Activated CD4-positive, alpha-beta T cell treated with anti-CD3 and anti-CD28 coated beads for 36 hours (primary cell): ENCODE results near the gene FUT8. TPM values are rescaled to one million over a fixed set of nuclear protein-coding genes. Genes with fewer than 3 reads are reported as not detected.

ENCODE experiments used
- ATAC-seq: fragments of 200-7000 bp; cut with Tn5 transposase; one replicate; pipeline ENCODE4 v1.10.0; 2021; ENCODE audit warnings: mild to moderate bottlenecking, moderate library complexity
- CTCF ChIA-PET: fragments of 350-600 bp; sonication (Branson Sonifier 250); formaldehyde crosslinking; loops from one replicate; lab custom pipeline; 2021; ENCODE audit warnings: antibody characterized with exemption; lab: Charles Lee
- POLR2A ChIA-PET: fragments of 350-600 bp; sonication (Branson Sonifier 250); formaldehyde crosslinking; loops from one replicate; lab custom pipeline; 2021; ENCODE audit warnings: antibody characterized with exemption, inconsistent platforms; lab: Charles Lee
- DNase-seq: peaks from one replicate; pipeline ENCODE4 v3.0.0-alpha.2; 2020
- H3K27ac Mint-ChIP-seq: one replicate; pipeline ENCODE4 v1.8.0; 2021; ENCODE audit warnings: mixed read lengths
- H3K27me3 Mint-ChIP-seq: one replicate; pipeline ENCODE4 v1.8.0; 2021; ENCODE audit warnings: mixed read lengths
- H3K36me3 Mint-ChIP-seq: one replicate; pipeline ENCODE4 v1.8.0; 2021; ENCODE audit warnings: low read depth, mixed read lengths
- H3K4me1 Mint-ChIP-seq: one replicate; pipeline ENCODE4 v1.8.0; 2021; ENCODE audit warnings: mixed read lengths
- H3K4me3 Mint-ChIP-seq: one replicate; pipeline ENCODE4 v1.8.0; 2021; ENCODE audit warnings: mild to moderate bottlenecking, moderate library complexity, mixed read lengths
- H3K9me3 Mint-ChIP-seq: one replicate; pipeline ENCODE4 v1.8.0; 2021; ENCODE audit warnings: low read depth, mixed read lengths
- intact Hi-C, 2 experiments: fragments of 100-400 bp; cut with DNase I in 1 of 2; cut with micrococcal nuclease in 1 of 2; formaldehyde crosslinking; loops; one replicate each; pipeline versions ENCODE4 v1.14.2 to v1.15.1; 2022 to 2024; cut with DNase I, micrococcal nuclease
- total RNA-seq, 2 experiments: library from RNA; stranded (reverse); gene quantifications; one replicate each; pipeline ENCODE4 v1.2.3, GENCODE V29; 2021

Gene FUT8
- total RNA-seq, 2 experiments from 2014 or later = 44.2 to 50.0 TPM

- ChIA-PET POLR2A (no interaction called here), CTCF (interaction anchor here (0.7 kb wide), 1 partner anchor 37 kb away, joined by 3 read pairs; no protein-coding TSS in a partner anchor)
- H3K36me3 Mint-ChIP-seq = no peaks in the 10 kb centered on the region
- ATAC-seq = no peak
- no peak for DNase-seq
- H3K4me3 Mint-ChIP-seq = no peak overlapping the region
- H3K27me3 Mint-ChIP-seq = no peaks in the 10 kb centered on the region
- H3K9me3 Mint-ChIP-seq = no peaks in the 10 kb centered on the region
- no peaks in the 10 kb centered on the region for H3K4me1 Mint-ChIP-seq
- intact Hi-C loops = no loop called here
- no peak overlapping the region for H3K27ac Mint-ChIP-seq
Measured at GRCh38 chr14:65771271-65771670, 358.7 kb downstream of the FUT8 start.

GRCh38 chr14:65772466-65772865, 359.9 kb downstream of the FUT8 start:
- Mint-ChIP-seq H3K9me3 (no peaks in the 10 kb centered on the region), H3K4me1 (no peaks in the 10 kb centered on the region), H3K27me3 (no peaks in the 10 kb centered on the region), H3K36me3 (no peaks in the 10 kb centered on the region), H3K4me3 (no peak overlapping the region), H3K27ac (no peak overlapping the region)
- CTCF ChIA-PET = no interaction called here
- POLR2A ChIA-PET = no interaction called here
- DNase-seq (no peak), ATAC-seq (no peak)
- intact Hi-C loops = no loop called here

GRCh38 chr14:65772921-65773574, 360.5 kb downstream of the FUT8 start:
- Mint-ChIP-seq H3K27me3 (no peaks in the 10 kb centered on the region), H3K4me3 (no peak overlapping the region), H3K9me3 (no peaks in the 10 kb centered on the region), H3K27ac (no peak overlapping the region), H3K36me3 (no peaks in the 10 kb centered on the region), H3K4me1 (no peaks in the 10 kb centered on the region)
- intact Hi-C loops = no loop called here
- no peak for ATAC-seq
- no peak for DNase-seq
- POLR2A ChIA-PET = no interaction called here
- CTCF ChIA-PET = no interaction called here

GRCh38 chr14:65774041-65774440, 361.5 kb downstream of the FUT8 start:
- H3K27ac Mint-ChIP-seq = no peak overlapping the region
- no peak overlapping the region for H3K4me3 Mint-ChIP-seq
- ATAC-seq (no peak), DNase-seq (no peak)
- ChIA-PET POLR2A (interaction anchor here (0.7 kb wide), 2 partner anchors 42 to 676 kb away, joined by 3 read pairs; no protein-coding TSS in a partner anchor), CTCF (no interaction called here)
- H3K27me3 Mint-ChIP-seq = no peaks in the 10 kb centered on the region
- no peaks in the 10 kb centered on the region for H3K9me3 Mint-ChIP-seq
- H3K4me1 Mint-ChIP-seq = no peaks in the 10 kb centered on the region
- no peaks in the 10 kb centered on the region for H3K36me3 Mint-ChIP-seq
- intact Hi-C loops = no loop called here

- ATAC-seq (no peak), DNase-seq (no peak)
- Mint-ChIP-seq H3K4me1 (no peaks in the 10 kb centered on the region), H3K9me3 (no peaks in the 10 kb centered on the region), H3K27ac (no peak overlapping the region), H3K4me3 (no peak overlapping the region), H3K27me3 (no peaks in the 10 kb centered on the region), H3K36me3 (no peaks in the 10 kb centered on the region)
- POLR2A ChIA-PET = no interaction called here
- CTCF ChIA-PET = no interaction called here
- intact Hi-C loops = no loop called here
Measured at GRCh38 chr14:65776193-65776852, 363.8 kb downstream of the FUT8 start.

DNA sequence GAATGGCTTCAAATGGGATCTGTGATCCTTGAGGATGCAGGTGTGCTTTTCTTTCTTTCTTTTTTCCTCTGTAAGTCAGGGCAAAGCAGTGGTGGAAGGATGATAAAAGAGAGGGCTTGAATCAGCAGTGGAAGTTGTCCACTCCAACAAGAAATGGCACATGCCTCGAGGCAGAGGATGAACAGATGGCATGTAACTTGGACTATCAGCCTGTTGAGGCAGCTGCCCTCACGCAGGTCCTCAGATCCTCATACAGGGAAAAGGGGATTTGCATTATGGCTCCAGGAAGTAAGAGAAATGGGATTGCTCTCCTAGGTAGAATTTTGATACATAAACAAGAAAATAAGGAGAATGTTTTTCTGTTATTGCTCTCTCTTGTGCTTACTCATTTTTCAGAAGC, 368.0 kb downstream of the FUT8 start:
- H3K4me1 Mint-ChIP-seq = no peaks in the 10 kb centered on the region
- H3K27me3 Mint-ChIP-seq = no peaks in the 10 kb centered on the region
- intact Hi-C loops = no loop called here
- no peaks in the 10 kb centered on the region for H3K36me3 Mint-ChIP-seq
- POLR2A ChIA-PET = no interaction called here
- CTCF ChIA-PET = no interaction called here
- no peak overlapping the region for H3K27ac Mint-ChIP-seq
- ATAC-seq = no peak
- H3K4me3 Mint-ChIP-seq = no peak overlapping the region
- no peaks in the 10 kb centered on the region for H3K9me3 Mint-ChIP-seq
- DNase-seq = no peak

GRCh38 chr14:65783101-65783500, 370.6 kb downstream of the FUT8 start:
- POLR2A ChIA-PET = no interaction called here

DNA sequence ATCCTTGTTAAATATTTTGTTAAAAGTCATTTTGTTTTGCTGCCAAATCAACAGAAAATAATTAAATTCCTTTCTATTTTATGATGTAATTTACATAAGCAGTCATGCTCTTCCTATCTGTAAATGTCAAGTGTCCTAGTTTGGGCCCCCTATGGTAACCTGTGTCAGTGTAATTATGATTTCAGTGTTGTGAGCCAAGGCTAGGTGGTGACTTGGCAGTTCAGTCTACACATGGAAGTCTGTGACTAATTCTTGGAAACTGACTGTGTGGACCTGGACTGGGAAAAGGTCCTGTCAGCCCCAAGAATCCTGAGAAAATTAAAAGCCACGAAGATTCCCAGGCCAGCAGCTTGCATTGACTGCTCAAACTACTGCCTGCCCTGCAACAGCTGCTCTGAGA, 371.0 kb downstream of the FUT8 start:
- DNase-seq = no peak
- Mint-ChIP-seq H3K27ac (no peak overlapping the region), H3K4me1 (no peaks in the 10 kb centered on the region), H3K4me3 (no peak overlapping the region), H3K27me3 (peaks cover 3% of the 10 kb centered on the region), H3K36me3 (no peaks in the 10 kb centered on the region), H3K9me3 (no peaks in the 10 kb centered on the region)
- ChIA-PET CTCF (no interaction called here), POLR2A (no interaction called here)
- intact Hi-C loops = no loop called here
- ATAC-seq = no peak

More at GRCh38 chr14:65783101-65783500, 370.6 kb downstream of the FUT8 start:
- DNase-seq = no peak
- intact Hi-C loops = no loop called here
- no peak overlapping the region for H3K4me3 Mint-ChIP-seq
- ATAC-seq = no peak
- H3K9me3 Mint-ChIP-seq = no peaks in the 10 kb centered on the region
- CTCF ChIA-PET = no interaction called here
- peaks cover 3% of the 10 kb centered on the region for H3K27me3 Mint-ChIP-seq
- no peaks in the 10 kb centered on the region for H3K4me1 Mint-ChIP-seq
- H3K36me3 Mint-ChIP-seq = no peaks in the 10 kb centered on the region
- no peak overlapping the region for H3K27ac Mint-ChIP-seq

- Mint-ChIP-seq H3K27me3 (peaks cover 5% of the 10 kb centered on the region), H3K27ac (no peak overlapping the region), H3K9me3 (no peaks in the 10 kb centered on the region), H3K4me3 (no peak overlapping the region), H3K4me1 (no peaks in the 10 kb centered on the region), H3K36me3 (no peaks in the 10 kb centered on the region)
- no peak for ATAC-seq
- no peak for DNase-seq
- intact Hi-C loops = no loop called here
- ChIA-PET POLR2A (interaction anchor here (0.6 kb wide), 1 partner anchor 266 kb away, joined by 3 read pairs; no protein-coding TSS in a partner anchor), CTCF (no interaction called here)
Measured at GRCh38 chr14:65784574-65784973, 372.0 kb downstream of the FUT8 start.

- Mint-ChIP-seq H3K27ac (no peak overlapping the region), H3K4me1 (no peaks in the 10 kb centered on the region), H3K4me3 (no peak overlapping the region), H3K27me3 (peaks cover 5% of the 10 kb centered on the region), H3K9me3 (no peaks in the 10 kb centered on the region), H3K36me3 (no peaks in the 10 kb centered on the region)
- intact Hi-C loops = no loop called here
- POLR2A ChIA-PET = no interaction called here
- ATAC-seq (no peak), DNase-seq (no peak)
- CTCF ChIA-PET = interaction anchor here (0.6 kb wide), 1 partner anchor 39 kb away, joined by 3 read pairs; no protein-coding TSS in a partner anchor
Measured at GRCh38 chr14:65787461-65787860, 374.9 kb downstream of the FUT8 start.

GRCh38 chr14:65788876-65789275, 376.3 kb downstream of the FUT8 start:
- ATAC-seq = no peak
- intact Hi-C loops = no loop called here
- ChIA-PET POLR2A (no interaction called here), CTCF (no interaction called here)
- H3K4me1 Mint-ChIP-seq = no peaks in the 10 kb centered on the region
- H3K9me3 Mint-ChIP-seq = no peaks in the 10 kb centered on the region
- no peak for DNase-seq
- H3K27ac Mint-ChIP-seq = no peak overlapping the region
- no peak overlapping the region for H3K4me3 Mint-ChIP-seq
- no peaks in the 10 kb centered on the region for H3K36me3 Mint-ChIP-seq
- H3K27me3 Mint-ChIP-seq = peaks cover 5% of the 10 kb centered on the region

- ChIA-PET POLR2A (no interaction called here), CTCF (no interaction called here)
- Mint-ChIP-seq H3K27ac (no peak overlapping the region), H3K9me3 (no peaks in the 10 kb centered on the region), H3K4me3 (no peak overlapping the region), H3K4me1 (no peaks in the 10 kb centered on the region), H3K36me3 (no peaks in the 10 kb centered on the region), H3K27me3 (peaks cover 5% of the 10 kb centered on the region)
- intact Hi-C loops = no loop called here
- ATAC-seq (no peak), DNase-seq (no peak)
Measured at GRCh38 chr14:65789363-65789762, 376.8 kb downstream of the FUT8 start.
